WTC11 (cell line): ENCODE measurements around the gene INVS. TPM values are rescaled to one million over a fixed set of nuclear protein-coding genes. Genes with fewer than 3 reads are reported as not detected.

ENCODE experiments used
- ATAC-seq: fragments of 200-7000 bp; cut with Tn5 transposase; 2 replicates; pipeline ENCODE4 v1.10.0; 2021; ENCODE audit warnings: mild to moderate bottlenecking, moderate library complexity
- CTCF ChIA-PET: fragments of 300-600 bp; sonication (Branson Sonifier 250); formaldehyde crosslinking; loops from one replicate; lab custom pipeline; 2021; ENCODE audit warnings: antibody characterized with exemption; lab: Charles Lee
- POLR2A ChIA-PET: fragments of 350-600 bp; sonication (Branson Sonifier 250); formaldehyde crosslinking; loops from one replicate; lab custom pipeline; 2021; ENCODE audit warnings: antibody characterized with exemption; lab: Charles Lee
- DNase-seq: peaks from one replicate; pipeline ENCODE4 v3.0.0; 2021; ENCODE audit warnings: low spot score
- H3K27ac Mint-ChIP-seq: 2 replicates; pipeline ENCODE4 v1.8.0; 2021; ENCODE audit warnings: mixed read lengths
- H3K27me3 Mint-ChIP-seq: 2 replicates; pipeline ENCODE4 v1.8.0; 2021; ENCODE audit warnings: low read depth, mild to moderate bottlenecking, moderate library complexity, mixed read lengths
- H3K36me3 Mint-ChIP-seq: 2 replicates; pipeline ENCODE4 v1.8.0; 2021; ENCODE audit warnings: mixed read lengths
- H3K4me1 Mint-ChIP-seq: 2 replicates; pipeline ENCODE4 v1.8.0; 2022; ENCODE audit warnings: mixed read lengths
- H3K4me3 Mint-ChIP-seq: 2 replicates; pipeline ENCODE4 v1.8.0; 2021; ENCODE audit warnings: mild to moderate bottlenecking, moderate library complexity, mixed read lengths
- H3K9me3 Mint-ChIP-seq: 2 replicates; pipeline ENCODE4 v1.8.0; 2021; ENCODE audit warnings: mixed read lengths
- ARID4B ChIP-seq: sonication (generic); formaldehyde crosslinking; IDR thresholded peaks from 2 replicates; pipeline ENCODE4 v1.8.0; 2023; ENCODE audit warnings: missing genetic modification reagents, mild to moderate bottlenecking, borderline replicate concordance
- HMGA2 ChIP-seq: fragments of 250-450 bp; sonication (Bioruptor Pico); IDR thresholded peaks from 2 replicates; pipeline ENCODE4 v1.4.0; 2021; ENCODE audit warnings: mild to moderate bottlenecking, moderate library complexity
- JAZF1 ChIP-seq: fragments of 250-450 bp; sonication (Bioruptor Pico); IDR thresholded peaks from 2 replicates; pipeline ENCODE4 v1.9.0; 2021; ENCODE audit warnings: moderate library complexity, mild to moderate bottlenecking, inconsistent platforms
- TEAD1 ChIP-seq: sonication (generic); formaldehyde crosslinking; IDR thresholded peaks from 2 replicates; pipeline ENCODE4 v1.8.0; 2022; ENCODE audit warnings: mild to moderate bottlenecking, missing genetic modification reagents
- ZNF232 ChIP-seq: sonication (generic); formaldehyde crosslinking; IDR thresholded peaks from 2 replicates; pipeline ENCODE4 v1.8.0; 2022; ENCODE audit warnings: mild to moderate bottlenecking, missing genetic modification reagents
- ZNF263 ChIP-seq: sonication (generic); formaldehyde crosslinking; IDR thresholded peaks from 2 replicates; pipeline ENCODE4 v1.8.1; 2022; ENCODE audit warnings: low read depth, mild to moderate bottlenecking, moderate library complexity, missing genetic modification reagents
- ZNF396 ChIP-seq: fragments of 250-450 bp; sonication (Bioruptor Pico); IDR thresholded peaks from 2 replicates; pipeline ENCODE4 v1.8.0; 2021; ENCODE audit warnings: mild to moderate bottlenecking, moderate library complexity, borderline replicate concordance
- ZNF512 ChIP-seq: sonication (generic); formaldehyde crosslinking; IDR thresholded peaks from 2 replicates; pipeline ENCODE4 v1.8.1; 2022; ENCODE audit warnings: missing genetic modification reagents, borderline replicate concordance
- total RNA-seq: library from RNA; stranded (reverse); gene quantifications from 3 replicates; pipeline ENCODE4 v1.2.3, GENCODE V29; 2021
- TF ChIP-seq, protein P1 (sequence below): sonication (generic); formaldehyde crosslinking; IDR thresholded peaks from 2 replicates; pipeline ENCODE4 v1.8.1; 2022; ENCODE audit warnings: low read depth, mild to moderate bottlenecking, moderate library complexity, missing genetic modification reagents, borderline replicate concordance
- TF ChIP-seq, protein P2 (sequence below): sonication (generic); formaldehyde crosslinking; IDR thresholded peaks from 2 replicates; pipeline ENCODE4 v1.8.0; 2022; ENCODE audit warnings: mild to moderate bottlenecking, missing genetic modification reagents
- TF ChIP-seq, protein P3 (sequence below): sonication (generic); formaldehyde crosslinking; IDR thresholded peaks from 2 replicates; pipeline ENCODE4 v1.8.0; 2022; ENCODE audit warnings: missing genetic modification reagents
- TF ChIP-seq, protein P4 (sequence below): sonication (generic); formaldehyde crosslinking; IDR thresholded peaks from 2 replicates; pipeline ENCODE4 v1.8.0; 2023; ENCODE audit warnings: mild to moderate bottlenecking, missing genetic modification reagents

The INVS gene
- total RNA-seq, 1 experiment from 2014 or later, result 8.1 TPM

- TF ChIP-seq, protein P1, sequence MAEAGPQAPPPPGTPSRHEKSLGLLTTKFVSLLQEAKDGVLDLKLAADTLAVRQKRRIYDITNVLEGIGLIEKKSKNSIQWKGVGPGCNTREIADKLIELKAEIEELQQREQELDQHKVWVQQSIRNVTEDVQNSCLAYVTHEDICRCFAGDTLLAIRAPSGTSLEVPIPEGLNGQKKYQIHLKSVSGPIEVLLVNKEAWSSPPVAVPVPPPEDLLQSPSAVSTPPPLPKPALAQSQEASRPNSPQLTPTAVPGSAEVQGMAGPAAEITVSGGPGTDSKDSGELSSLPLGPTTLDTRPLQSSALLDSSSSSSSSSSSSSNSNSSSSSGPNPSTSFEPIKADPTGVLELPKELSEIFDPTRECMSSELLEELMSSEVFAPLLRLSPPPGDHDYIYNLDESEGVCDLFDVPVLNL, result no peak
- TF ChIP-seq JAZF1 (CRISPR knock-in tag), result no peak
- TF ChIP-seq, protein P2, sequence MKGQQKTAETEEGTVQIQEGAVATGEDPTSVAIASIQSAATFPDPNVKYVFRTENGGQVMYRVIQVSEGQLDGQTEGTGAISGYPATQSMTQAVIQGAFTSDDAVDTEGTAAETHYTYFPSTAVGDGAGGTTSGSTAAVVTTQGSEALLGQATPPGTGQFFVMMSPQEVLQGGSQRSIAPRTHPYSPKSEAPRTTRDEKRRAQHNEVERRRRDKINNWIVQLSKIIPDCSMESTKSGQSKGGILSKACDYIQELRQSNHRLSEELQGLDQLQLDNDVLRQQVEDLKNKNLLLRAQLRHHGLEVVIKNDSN, result no peak
These were observed 123.6 kb downstream of the INVS start (continued) for GRCh38 chr9:100222674-100223073.

GRCh38 chr9:100227636-100228035 lies 128.6 kb downstream of the INVS start:
- no peak overlapping the region for H3K27ac Mint-ChIP-seq
- no peaks in the 10 kb centered on the region for H3K27me3 Mint-ChIP-seq
- ChIA-PET POLR2A (no interaction called here), CTCF (interaction anchor here (0.7 kb wide), 1 partner anchor 97 kb away, joined by 3 read pairs; no protein-coding TSS in a partner anchor)
- no peaks in the 10 kb centered on the region for H3K4me1 Mint-ChIP-seq
- H3K4me3 Mint-ChIP-seq, result no peak overlapping the region
- DNase-seq (no peak), ATAC-seq (no peak)
- no peak for TF ChIP-seq HMGA2 (CRISPR knock-in tag)
- peaks cover 10% of the 10 kb centered on the region for H3K36me3 Mint-ChIP-seq
- H3K9me3 Mint-ChIP-seq, result peaks cover 12% of the 10 kb centered on the region

DNA sequence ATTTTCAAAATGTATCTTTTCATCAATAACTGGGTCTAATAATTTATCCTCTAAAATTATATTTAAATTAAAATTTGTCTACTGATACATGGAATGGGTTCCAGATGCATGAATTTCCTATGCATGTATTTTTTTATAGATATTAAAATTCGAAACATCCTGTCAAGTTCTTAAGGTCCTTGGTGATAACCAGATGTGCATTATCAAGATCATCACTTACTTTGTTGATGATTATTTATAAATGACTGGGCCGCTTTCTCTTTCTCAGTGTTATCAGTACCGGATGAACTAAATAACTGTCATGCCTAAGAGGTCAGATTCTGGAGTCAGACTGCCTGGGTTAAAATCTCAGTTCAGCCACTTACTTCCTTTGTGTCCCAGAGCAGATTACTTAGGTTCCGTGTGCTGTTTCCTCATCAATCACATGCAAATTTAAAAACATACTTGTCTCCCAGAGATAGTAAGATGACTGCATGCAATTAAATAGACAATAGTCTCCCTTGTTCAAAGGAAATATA lies 129.4 kb downstream of the INVS start:
- TF ChIP-seq ZNF263, result no peak
- no peak for TF ChIP-seq ARID4B (CRISPR knock-in tag)
- no peak for ATAC-seq
- DNase-seq, result no peak
- ChIA-PET CTCF (interaction anchor here (0.7 kb wide), 1 partner anchor 96 kb away, joined by 3 read pairs; no protein-coding TSS in a partner anchor), POLR2A (no interaction called here)
- peak overlapping the region; percentile 18; the same call in 1 of the 2 replicates for H3K27ac Mint-ChIP-seq
- H3K4me1 Mint-ChIP-seq, result no peaks in the 10 kb centered on the region
- H3K4me3 Mint-ChIP-seq, result no peak overlapping the region
- H3K36me3 Mint-ChIP-seq, result peaks cover 10% of the 10 kb centered on the region
- H3K27me3 Mint-ChIP-seq, result no peaks in the 10 kb centered on the region
- H3K9me3 Mint-ChIP-seq, result peaks cover 20% of the 10 kb centered on the region

GRCh38 chr9:100229136-100229535 lies 130.1 kb downstream of the INVS start:
- ATAC-seq (no peak), DNase-seq (no peak)
- CTCF ChIA-PET, result no interaction called here
- POLR2A ChIA-PET, result no interaction called here
- Mint-ChIP-seq H3K36me3 (peaks cover 10% of the 10 kb centered on the region), H3K27ac (no peak overlapping the region), H3K4me1 (no peaks in the 10 kb centered on the region), H3K4me3 (no peak overlapping the region), H3K27me3 (no peaks in the 10 kb centered on the region), H3K9me3 (peaks cover 27% of the 10 kb centered on the region)
- TF ChIP-seq ZNF512 (CRISPR knock-in tag) (no peak), TEAD1 (CRISPR knock-in tag) (no peak), HMGA2 (CRISPR knock-in tag) (no peak), ZNF232 (CRISPR knock-in tag) (no peak), ZNF396 (CRISPR knock-in tag) (no peak)
- TF ChIP-seq, protein P3, sequence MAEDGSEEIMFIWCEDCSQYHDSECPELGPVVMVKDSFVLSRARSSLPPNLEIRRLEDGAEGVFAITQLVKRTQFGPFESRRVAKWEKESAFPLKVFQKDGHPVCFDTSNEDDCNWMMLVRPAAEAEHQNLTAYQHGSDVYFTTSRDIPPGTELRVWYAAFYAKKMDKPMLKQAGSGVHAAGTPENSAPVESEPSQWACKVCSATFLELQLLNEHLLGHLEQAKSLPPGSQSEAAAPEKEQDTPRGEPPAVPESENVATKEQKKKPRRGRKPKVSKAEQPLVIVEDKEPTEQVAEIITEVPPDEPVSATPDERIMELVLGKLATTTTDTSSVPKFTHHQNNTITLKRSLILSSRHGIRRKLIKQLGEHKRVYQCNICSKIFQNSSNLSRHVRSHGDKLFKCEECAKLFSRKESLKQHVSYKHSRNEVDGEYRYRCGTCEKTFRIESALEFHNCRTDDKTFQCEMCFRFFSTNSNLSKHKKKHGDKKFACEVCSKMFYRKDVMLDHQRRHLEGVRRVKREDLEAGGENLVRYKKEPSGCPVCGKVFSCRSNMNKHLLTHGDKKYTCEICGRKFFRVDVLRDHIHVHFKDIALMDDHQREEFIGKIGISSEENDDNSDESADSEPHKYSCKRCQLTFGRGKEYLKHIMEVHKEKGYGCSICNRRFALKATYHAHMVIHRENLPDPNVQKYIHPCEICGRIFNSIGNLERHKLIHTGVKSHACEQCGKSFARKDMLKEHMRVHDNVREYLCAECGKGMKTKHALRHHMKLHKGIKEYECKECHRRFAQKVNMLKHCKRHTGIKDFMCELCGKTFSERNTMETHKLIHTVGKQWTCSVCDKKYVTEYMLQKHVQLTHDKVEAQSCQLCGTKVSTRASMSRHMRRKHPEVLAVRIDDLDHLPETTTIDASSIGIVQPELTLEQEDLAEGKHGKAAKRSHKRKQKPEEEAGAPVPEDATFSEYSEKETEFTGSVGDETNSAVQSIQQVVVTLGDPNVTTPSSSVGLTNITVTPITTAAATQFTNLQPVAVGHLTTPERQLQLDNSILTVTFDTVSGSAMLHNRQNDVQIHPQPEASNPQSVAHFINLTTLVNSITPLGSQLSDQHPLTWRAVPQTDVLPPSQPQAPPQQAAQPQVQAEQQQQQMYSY (CRISPR knock-in tag), result no peak
- TF ChIP-seq, protein P2, result no peak
- TF ChIP-seq, protein P4, sequence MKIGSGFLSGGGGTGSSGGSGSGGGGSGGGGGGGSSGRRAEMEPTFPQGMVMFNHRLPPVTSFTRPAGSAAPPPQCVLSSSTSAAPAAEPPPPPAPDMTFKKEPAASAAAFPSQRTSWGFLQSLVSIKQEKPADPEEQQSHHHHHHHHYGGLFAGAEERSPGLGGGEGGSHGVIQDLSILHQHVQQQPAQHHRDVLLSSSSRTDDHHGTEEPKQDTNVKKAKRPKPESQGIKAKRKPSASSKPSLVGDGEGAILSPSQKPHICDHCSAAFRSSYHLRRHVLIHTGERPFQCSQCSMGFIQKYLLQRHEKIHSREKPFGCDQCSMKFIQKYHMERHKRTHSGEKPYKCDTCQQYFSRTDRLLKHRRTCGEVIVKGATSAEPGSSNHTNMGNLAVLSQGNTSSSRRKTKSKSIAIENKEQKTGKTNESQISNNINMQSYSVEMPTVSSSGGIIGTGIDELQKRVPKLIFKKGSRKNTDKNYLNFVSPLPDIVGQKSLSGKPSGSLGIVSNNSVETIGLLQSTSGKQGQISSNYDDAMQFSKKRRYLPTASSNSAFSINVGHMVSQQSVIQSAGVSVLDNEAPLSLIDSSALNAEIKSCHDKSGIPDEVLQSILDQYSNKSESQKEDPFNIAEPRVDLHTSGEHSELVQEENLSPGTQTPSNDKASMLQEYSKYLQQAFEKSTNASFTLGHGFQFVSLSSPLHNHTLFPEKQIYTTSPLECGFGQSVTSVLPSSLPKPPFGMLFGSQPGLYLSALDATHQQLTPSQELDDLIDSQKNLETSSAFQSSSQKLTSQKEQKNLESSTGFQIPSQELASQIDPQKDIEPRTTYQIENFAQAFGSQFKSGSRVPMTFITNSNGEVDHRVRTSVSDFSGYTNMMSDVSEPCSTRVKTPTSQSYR (CRISPR knock-in tag), result no peak
